HCT116 (cell line): Measurements from ENCODE around the gene ZNF426.

Experiments
- EZH2phosphoT487 ChIP-seq: fragments of 200-600 bp; IDR thresholded peaks from 2 replicates; pipeline ENCODE4 v1.6.1; 2018; ENCODE audit warnings: antibody characterized with exemption, borderline replicate concordance
- POLR2A ChIP-seq: IDR thresholded peaks from 2 replicates; pipeline ENCODE4 v1.7.0; 2011; ENCODE audit warnings: borderline replicate concordance; ENCODE audit not compliant: insufficient read depth, insufficient read length; ENCODE audit errors: extremely low read depth
- POLR2AphosphoS5 ChIP-seq: IDR thresholded peaks from 2 replicates; pipeline ENCODE4 v1.6.1; 2011; ENCODE audit warnings: mild to moderate bottlenecking, low read depth, low read length, moderate library complexity
- RAD21 ChIP-seq: IDR thresholded peaks from 2 replicates; pipeline ENCODE4 v1.6.1; 2012; ENCODE audit warnings: low read depth, mild to moderate bottlenecking
- YY1 ChIP-seq: IDR thresholded peaks from 2 replicates; pipeline ENCODE4 v1.6.1; 2011; ENCODE audit warnings: low read length, low read depth, moderate library complexity, mild to moderate bottlenecking; ENCODE audit not compliant: insufficient replicate concordance; ENCODE audit errors: extremely low read depth
- TF ChIP-seq, protein P1 (sequence below), 3 experiments: fragments of 200-600 bp in 1 of 3; sonication (generic) in 1 of 3; IDR thresholded peaks in 2 of 3; conservative IDR thresholded peaks in 1 of 3; 2 replicates each; pipeline ENCODE4 v1.5.1; 2012 to 2017; ENCODE audit warnings: low read depth in 2 of 3, low read length in 2 of 3, antibody characterized with exemption in 1 of 3, borderline replicate concordance in 1 of 3, control low read depth in 1 of 3, mild to moderate bottlenecking in 1 of 3, mixed read lengths in 1 of 3, mixed run types in 1 of 3, moderate library complexity in 1 of 3; ENCODE audit not compliant: insufficient read depth in 1 of 3

DNA sequence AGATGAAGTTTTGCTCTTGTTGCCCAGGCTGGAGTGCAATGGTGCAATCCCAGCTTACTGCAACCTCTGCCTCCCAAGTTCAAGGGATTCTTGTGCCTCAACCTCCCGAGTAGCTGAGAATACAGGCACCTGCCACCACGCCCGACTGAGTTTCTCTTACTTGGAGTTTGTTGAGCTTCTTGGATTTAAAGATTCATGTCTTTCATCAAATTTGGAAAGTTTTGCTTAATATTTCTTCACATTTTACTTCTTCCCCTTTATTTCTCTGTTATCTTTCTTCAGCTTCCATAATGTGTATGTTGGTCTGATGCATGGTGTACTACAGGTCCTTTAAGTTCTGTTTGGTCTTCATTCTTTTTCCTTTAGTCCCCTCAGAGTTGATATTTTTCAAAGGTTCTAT is 31.2 kb downstream of the ZNF426 start:
- TF ChIP-seq, protein P1, sequence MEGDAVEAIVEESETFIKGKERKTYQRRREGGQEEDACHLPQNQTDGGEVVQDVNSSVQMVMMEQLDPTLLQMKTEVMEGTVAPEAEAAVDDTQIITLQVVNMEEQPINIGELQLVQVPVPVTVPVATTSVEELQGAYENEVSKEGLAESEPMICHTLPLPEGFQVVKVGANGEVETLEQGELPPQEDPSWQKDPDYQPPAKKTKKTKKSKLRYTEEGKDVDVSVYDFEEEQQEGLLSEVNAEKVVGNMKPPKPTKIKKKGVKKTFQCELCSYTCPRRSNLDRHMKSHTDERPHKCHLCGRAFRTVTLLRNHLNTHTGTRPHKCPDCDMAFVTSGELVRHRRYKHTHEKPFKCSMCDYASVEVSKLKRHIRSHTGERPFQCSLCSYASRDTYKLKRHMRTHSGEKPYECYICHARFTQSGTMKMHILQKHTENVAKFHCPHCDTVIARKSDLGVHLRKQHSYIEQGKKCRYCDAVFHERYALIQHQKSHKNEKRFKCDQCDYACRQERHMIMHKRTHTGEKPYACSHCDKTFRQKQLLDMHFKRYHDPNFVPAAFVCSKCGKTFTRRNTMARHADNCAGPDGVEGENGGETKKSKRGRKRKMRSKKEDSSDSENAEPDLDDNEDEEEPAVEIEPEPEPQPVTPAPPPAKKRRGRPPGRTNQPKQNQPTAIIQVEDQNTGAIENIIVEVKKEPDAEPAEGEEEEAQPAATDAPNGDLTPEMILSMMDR (IDR thresholded peaks at IDR 0.05 in 2 of 3, conservative IDR thresholded peaks at IDR 0.05 in 1 of 3; ENCODE audit: borderline replicate concordance in 1 of 3, insufficient read depth in 1 of 3, low read depth in 2 of 3, low read length in 2 of 3) = no peak
- TF ChIP-seq POLR2A (no peak), POLR2AphosphoS5 (no peak), RAD21 (no peak), YY1 (no peak), EZH2phosphoT487 (no peak)
